Mesodermal cell (in vitro differentiated cells): ENCODE data around the gene MSI2.

ENCODE experiments used
- H3K27ac ChIP-seq: 2 replicates; pipeline ENCODE4 v1.7.0; 2013; ENCODE audit warnings: mild to moderate bottlenecking, low read depth, low read length, moderate library complexity; ENCODE audit not compliant: severe bottlenecking
- H3K36me3 ChIP-seq: 2 replicates; pipeline ENCODE4 v1.7.1; 2013; ENCODE audit warnings: mild to moderate bottlenecking, low read length, moderate library complexity; ENCODE audit not compliant: control insufficient read depth, insufficient read depth
- H3K4me1 ChIP-seq: one replicate; pipeline ENCODE4 v1.7.1; 2013; ENCODE audit warnings: mild to moderate bottlenecking, low read length; ENCODE audit not compliant: insufficient read depth, control insufficient read depth, poor library complexity, severe bottlenecking
- H3K4me3 ChIP-seq: 2 replicates; pipeline ENCODE4 v1.7.0; 2013; ENCODE audit warnings: low read length, control low read depth, mild to moderate bottlenecking; ENCODE audit not compliant: insufficient read depth, poor library complexity, severe bottlenecking; ENCODE audit errors: extremely low read depth
- H3K9me3 ChIP-seq: 2 replicates; pipeline ENCODE4 v1.7.1; 2013; ENCODE audit warnings: mild to moderate bottlenecking, low read length, moderate library complexity; ENCODE audit not compliant: control insufficient read depth
- whole genome bisulfite sequencing, 2 experiments: methylation state at CpG; one replicate each; pipeline ENCODE4 v1.1.5; 2013; ENCODE audit warnings: missing lambda C conversion rate in 2 of 2; ENCODE audit not compliant: insufficient coverage in 2 of 2; 5-methylcytosine and 5-hydroxymethylcytosine counted together

The MSI2 gene

GRCh38 chr17:57379895-57380434, 123.6 kb downstream of the MSI2 start:
- WGBS, 2 experiments, result 89 to 91% methylated on average over 11 to 12 of the region's 12 CpGs
- Histone ChIP-seq H3K4me3 (no peak overlapping the region), H3K4me1 (peaks cover 34% of the 10 kb centered on the region), H3K27ac (peak overlapping the region; percentile 89), H3K9me3 (no peaks in the 10 kb centered on the region), H3K36me3 (peaks cover 36% of the 10 kb centered on the region)

- Histone ChIP-seq H3K4me3 (no peak overlapping the region), H3K27ac (no peak overlapping the region), H3K4me1 (peaks cover 33% of the 10 kb centered on the region), H3K9me3 (peaks cover 2% of the 10 kb centered on the region), H3K36me3 (peaks cover 38% of the 10 kb centered on the region)
- WGBS, 2 experiments, result 89 to 100% methylated on average over 1 to 2 of the region's 4 CpGs
Observed at GRCh38 chr17:57381498-57381897, 125.2 kb downstream of the MSI2 start.

- peaks cover 24% of the 10 kb centered on the region for H3K4me1 ChIP-seq
- H3K36me3 ChIP-seq, result peaks cover 55% of the 10 kb centered on the region
- no peak overlapping the region for H3K4me3 ChIP-seq
- no CpG with 5 or more reads among the region's 1 CpG for WGBS, 2 experiments
- H3K27ac ChIP-seq, result no peak overlapping the region
- peaks cover 22% of the 10 kb centered on the region for H3K9me3 ChIP-seq
Observed at GRCh38 chr17:57384219-57384618, 127.9 kb downstream of the MSI2 start.

- 71 to 100% methylated on average over 2 to 3 of the region's 4 CpGs for WGBS, 2 experiments
- Histone ChIP-seq H3K4me3 (no peak overlapping the region), H3K36me3 (peaks cover 59% of the 10 kb centered on the region), H3K9me3 (peaks cover 22% of the 10 kb centered on the region), H3K4me1 (peaks cover 14% of the 10 kb centered on the region), H3K27ac (no peak overlapping the region)
Observed at GRCh38 chr17:57385975-57386374, 129.7 kb downstream of the MSI2 start.

- Histone ChIP-seq H3K4me1 (peaks cover 17% of the 10 kb centered on the region), H3K36me3 (peaks cover 63% of the 10 kb centered on the region), H3K4me3 (no peak overlapping the region), H3K9me3 (peaks cover 25% of the 10 kb centered on the region), H3K27ac (no peak overlapping the region)
- WGBS, 2 experiments, result no CpG with 5 or more reads among the region's 1 CpG
Observed at GRCh38 chr17:57387575-57387974, 131.3 kb downstream of the MSI2 start.

- Histone ChIP-seq H3K4me1 (peaks cover 11% of the 10 kb centered on the region), H3K4me3 (no peak overlapping the region), H3K27ac (no peak overlapping the region), H3K36me3 (peaks cover 68% of the 10 kb centered on the region), H3K9me3 (peaks cover 29% of the 10 kb centered on the region)
- WGBS, 2 experiments, result 96 to 100% methylated on average over 4 to 5 of the region's 5 CpGs
Observed at GRCh38 chr17:57388131-57388725, 131.9 kb downstream of the MSI2 start.

GRCh38 chr17:57389473-57389872, 133.2 kb downstream of the MSI2 start:
- H3K4me3 ChIP-seq, result no peak overlapping the region
- peaks cover 11% of the 10 kb centered on the region for H3K4me1 ChIP-seq
- peaks cover 68% of the 10 kb centered on the region for H3K36me3 ChIP-seq
- no peak overlapping the region for H3K27ac ChIP-seq
- H3K9me3 ChIP-seq, result peaks cover 37% of the 10 kb centered on the region
- WGBS, 2 experiments, result 70 to 72% methylated on average over 2 of the region's 2 CpGs

- peak overlapping the region; percentile 33 for H3K27ac ChIP-seq
Observed at GRCh38 chr17:57391076-57391825, 134.9 kb downstream of the MSI2 start.

GRCh38 chr17:57391857-57392471, 135.6 kb downstream of the MSI2 start:
- Histone ChIP-seq H3K9me3 (peaks cover 32% of the 10 kb centered on the region), H3K36me3 (peaks cover 55% of the 10 kb centered on the region), H3K27ac (no peak overlapping the region), H3K4me1 (peaks cover 22% of the 10 kb centered on the region), H3K4me3 (no peak overlapping the region)
- 79 to 92% methylated on average over 7 to 9 of the region's 11 CpGs for WGBS, 2 experiments

More at GRCh38 chr17:57391076-57391825, 134.9 kb downstream of the MSI2 start:
- WGBS, 2 experiments, result 82 to 84% methylated on average over 8 to 10 of the region's 11 CpGs
- peaks cover 20% of the 10 kb centered on the region for H3K4me1 ChIP-seq
- H3K36me3 ChIP-seq, result peaks cover 62% of the 10 kb centered on the region
- no peak overlapping the region for H3K4me3 ChIP-seq
- peaks cover 39% of the 10 kb centered on the region for H3K9me3 ChIP-seq

GRCh38 chr17:57393368-57393767, 137.0 kb downstream of the MSI2 start:
- H3K9me3 ChIP-seq, result peaks cover 18% of the 10 kb centered on the region
- peaks cover 25% of the 10 kb centered on the region for H3K4me1 ChIP-seq
- H3K27ac ChIP-seq, result no peak overlapping the region
- no peak overlapping the region for H3K4me3 ChIP-seq
- 93 to 95% methylated on average over 2 to 3 of the region's 6 CpGs for WGBS, 2 experiments
- peaks cover 49% of the 10 kb centered on the region for H3K36me3 ChIP-seq
